ENCODE results near the gene NPPA. TPM values are rescaled to one million over a fixed set of nuclear protein-coding genes. Genes with fewer than 3 reads are reported as not detected.
A peak's percentile ranks its signal among the peaks of the same experiment; 100 is the strongest.

Gene NPPA
- total RNA-seq, 1 donor from 2014 or later: 8.4 TPM

DNA sequence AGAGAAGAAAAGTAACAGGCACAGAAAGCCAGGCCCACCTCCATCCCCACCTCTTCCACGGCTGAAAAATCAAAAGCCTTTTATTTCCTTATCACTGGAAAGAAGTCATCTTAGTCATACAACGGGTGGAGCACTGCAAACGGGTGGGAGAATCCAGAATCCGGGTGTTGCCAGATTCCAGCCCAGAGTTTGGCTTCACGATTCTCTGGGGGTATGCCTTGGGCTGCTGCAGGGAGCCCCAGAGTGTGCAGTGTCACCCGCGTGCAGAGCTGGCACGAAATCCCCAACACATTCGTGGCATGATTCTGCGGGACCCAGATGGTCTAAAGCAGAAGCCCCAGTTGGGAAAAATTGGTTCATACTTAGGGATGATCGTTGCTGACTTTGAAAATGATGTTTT, 2.6 kb upstream of the NPPA start:
- TF ChIP-seq, protein P1, sequence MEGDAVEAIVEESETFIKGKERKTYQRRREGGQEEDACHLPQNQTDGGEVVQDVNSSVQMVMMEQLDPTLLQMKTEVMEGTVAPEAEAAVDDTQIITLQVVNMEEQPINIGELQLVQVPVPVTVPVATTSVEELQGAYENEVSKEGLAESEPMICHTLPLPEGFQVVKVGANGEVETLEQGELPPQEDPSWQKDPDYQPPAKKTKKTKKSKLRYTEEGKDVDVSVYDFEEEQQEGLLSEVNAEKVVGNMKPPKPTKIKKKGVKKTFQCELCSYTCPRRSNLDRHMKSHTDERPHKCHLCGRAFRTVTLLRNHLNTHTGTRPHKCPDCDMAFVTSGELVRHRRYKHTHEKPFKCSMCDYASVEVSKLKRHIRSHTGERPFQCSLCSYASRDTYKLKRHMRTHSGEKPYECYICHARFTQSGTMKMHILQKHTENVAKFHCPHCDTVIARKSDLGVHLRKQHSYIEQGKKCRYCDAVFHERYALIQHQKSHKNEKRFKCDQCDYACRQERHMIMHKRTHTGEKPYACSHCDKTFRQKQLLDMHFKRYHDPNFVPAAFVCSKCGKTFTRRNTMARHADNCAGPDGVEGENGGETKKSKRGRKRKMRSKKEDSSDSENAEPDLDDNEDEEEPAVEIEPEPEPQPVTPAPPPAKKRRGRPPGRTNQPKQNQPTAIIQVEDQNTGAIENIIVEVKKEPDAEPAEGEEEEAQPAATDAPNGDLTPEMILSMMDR (IDR thresholded peaks at IDR 0.05): no peak
- H3K9me3 ChIP-seq: no peaks in the 10 kb centered on the region
- peaks cover under 1% of the 10 kb centered on the region for H3K36me3 ChIP-seq
- DNase-seq: no peak
- H3K27ac ChIP-seq: no peak overlapping the region
- no peak for ATAC-seq
- no peaks in the 10 kb centered on the region for H3K4me1 ChIP-seq
- peaks cover 19% of the 10 kb centered on the region for H3K27me3 ChIP-seq
- intact Hi-C loops (cut with DNase I): no loop called here
- H3K4me3 ChIP-seq: no peak overlapping the region

- no peaks in the 10 kb centered on the region for H3K4me1 ChIP-seq
- no peak overlapping the region for H3K4me3 ChIP-seq
- intact Hi-C loops (cut with DNase I): no loop called here
- no peak for ATAC-seq
- no peak overlapping the region for H3K27ac ChIP-seq
- no peaks in the 10 kb centered on the region for H3K9me3 ChIP-seq
- H3K36me3 ChIP-seq: peaks cover 17% of the 10 kb centered on the region
- DNase-seq: no peak
- TF ChIP-seq, protein P1 (IDR thresholded peaks at IDR 0.05): no peak
- peaks cover 8% of the 10 kb centered on the region for H3K27me3 ChIP-seq
These were observed 754 bp upstream of the NPPA start for GRCh38 chr1:11848373-11848700.

- peaks cover 39% of the 10 kb centered on the region for H3K36me3 ChIP-seq
- intact Hi-C loops (cut with DNase I): no loop called here
- no peak for DNase-seq
These were observed 1.8 kb downstream of the NPPA start for GRCh38 chr1:11845641-11846335.

DNA sequence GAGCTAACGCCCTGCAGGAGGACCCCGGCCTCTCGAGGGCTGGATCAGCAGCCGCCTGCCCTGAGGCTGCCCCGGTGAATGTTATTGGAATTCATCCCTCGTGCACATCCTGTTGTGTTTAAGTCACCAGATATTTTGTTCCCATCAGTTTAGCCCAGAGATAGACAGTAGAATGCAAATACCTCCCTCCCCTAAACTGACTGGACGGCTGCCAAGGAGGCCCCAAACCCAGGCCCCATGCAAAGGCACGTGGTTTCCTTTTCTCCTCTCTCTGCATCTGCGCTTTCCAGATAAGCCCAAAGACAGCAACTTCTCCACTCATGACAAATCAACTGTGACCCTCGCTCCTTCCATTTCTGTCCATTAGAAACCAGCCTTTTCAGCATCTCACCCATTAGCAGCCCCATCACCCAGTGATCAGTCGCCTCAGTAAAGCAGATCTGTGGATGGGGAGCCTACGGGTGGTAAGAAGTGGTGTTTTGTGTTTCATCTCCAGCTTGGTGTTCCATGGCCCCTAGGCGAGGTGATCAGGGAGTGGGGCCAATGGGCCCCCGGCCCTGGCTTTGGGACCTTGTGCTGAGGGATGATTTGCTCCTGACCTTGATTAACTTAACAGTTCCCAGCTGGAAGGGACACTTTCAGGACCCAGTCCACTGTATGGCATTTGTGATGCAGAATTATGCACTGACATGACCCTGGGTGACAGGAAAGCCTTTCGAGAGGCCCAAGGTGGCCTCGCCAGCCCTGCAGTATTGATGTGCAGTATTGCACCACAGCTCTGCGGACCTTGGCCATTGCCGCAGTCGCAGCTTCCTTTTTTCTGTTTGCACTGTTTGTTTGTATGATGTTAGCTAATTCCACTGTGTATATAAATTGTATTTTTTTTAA, 5.2 kb downstream of the NPPA start:
- TF ChIP-seq, protein P1 (IDR thresholded peaks at IDR 0.05): no peak
- intact Hi-C loops (cut with DNase I): no loop called here
- no peak overlapping the region for H3K4me3 ChIP-seq
- H3K36me3 ChIP-seq: peaks cover 73% of the 10 kb centered on the region
- H3K27ac ChIP-seq: no peak overlapping the region
- H3K27me3 ChIP-seq: no peaks in the 10 kb centered on the region
- DNase-seq: no peak
- no peaks in the 10 kb centered on the region for H3K4me1 ChIP-seq
- no peaks in the 10 kb centered on the region for H3K9me3 ChIP-seq
- peak; percentile 25 for ATAC-seq

More at GRCh38 chr1:11845641-11846335, 1.8 kb downstream of the NPPA start:
- Histone ChIP-seq H3K27ac (no peak overlapping the region), H3K27me3 (no peaks in the 10 kb centered on the region), H3K4me1 (no peaks in the 10 kb centered on the region), H3K4me3 (no peak overlapping the region), H3K9me3 (no peaks in the 10 kb centered on the region)
- no peak for ATAC-seq
- TF ChIP-seq, protein P1 (IDR thresholded peaks at IDR 0.05): no peak

DNA sequence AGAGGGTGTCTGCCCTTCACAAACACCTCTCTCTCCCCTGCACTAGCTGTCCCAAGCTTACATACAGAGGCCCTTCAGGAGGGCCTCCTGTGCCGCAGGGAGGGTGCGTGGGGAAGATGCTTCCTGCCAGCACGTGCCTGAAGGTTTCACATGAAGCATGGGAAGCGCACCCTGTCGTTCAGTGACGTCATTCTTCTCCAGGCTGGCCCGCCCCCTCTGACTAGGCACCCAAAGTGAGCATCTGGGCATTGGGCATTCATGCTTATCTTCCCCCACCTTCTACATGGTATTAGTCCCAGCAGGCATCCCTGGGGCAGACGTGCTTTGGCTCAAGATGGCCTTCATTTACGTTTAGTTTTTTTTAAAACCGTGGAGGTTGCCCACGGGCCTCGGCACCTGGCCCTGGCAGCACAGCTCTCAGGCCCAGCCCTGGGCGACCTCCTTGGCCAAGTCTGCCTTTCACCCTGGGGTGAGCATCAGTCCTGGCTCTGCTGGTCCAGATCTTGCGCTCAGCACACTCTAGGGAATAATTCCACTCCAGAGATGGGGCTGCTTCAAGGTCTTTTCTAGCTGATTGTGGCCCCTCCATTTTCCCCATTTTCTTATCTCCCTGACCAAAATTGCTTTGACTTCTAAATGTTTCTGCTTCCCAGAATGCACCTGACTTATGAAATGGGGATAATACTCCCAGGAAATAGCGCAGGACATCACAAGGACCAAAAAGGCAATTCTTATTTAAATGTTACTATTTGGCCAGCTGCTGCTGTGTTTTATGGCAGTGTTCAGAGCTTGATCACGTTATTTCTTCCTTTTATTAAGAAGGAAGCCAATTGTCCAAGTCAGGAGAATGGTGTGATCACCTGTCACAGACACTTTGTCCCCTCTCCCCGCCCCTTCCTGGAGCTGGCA, 6.1 kb downstream of the NPPA start:
- no peak overlapping the region for H3K27ac ChIP-seq
- H3K36me3 ChIP-seq: peaks cover 82% of the 10 kb centered on the region
- TF ChIP-seq, protein P1 (IDR thresholded peaks at IDR 0.05): no peak
- no peaks in the 10 kb centered on the region for H3K27me3 ChIP-seq
- no peaks in the 10 kb centered on the region for H3K4me1 ChIP-seq
- DNase-seq (no peak), ATAC-seq (no peak)
- intact Hi-C loops (cut with DNase I): no loop called here
- no peak overlapping the region for H3K4me3 ChIP-seq
- H3K9me3 ChIP-seq: no peaks in the 10 kb centered on the region

Data from upper lobe of right lung (tissue), 1 donor.